DND-41 (cell line): ENCODE data around the gene SH2D3A.

Source experiments
- ATAC-seq: fragments of 200-7000 bp; cut with Tn5 transposase; 3 replicates; pipeline ENCODE4 v1.9.1; 2021; ENCODE audit warnings: low read depth; ENCODE audit not compliant: insufficient read depth
- DNase-seq: peaks from one replicate; pipeline ENCODE4 v3.0.0-alpha.2; 2020
- H2AFZ ChIP-seq: 2 replicates; pipeline ENCODE4 v1.6.0; 2012; ENCODE audit warnings: low read depth, low read length
- H3K27ac ChIP-seq: 2 replicates; pipeline ENCODE4 v1.5.1; 2012; ENCODE audit warnings: low read length, inconsistent platforms
- H3K27me3 ChIP-seq: fragments of 200-600 bp; sonication (generic); 2 replicates; pipeline ENCODE4 v1.6.0; 2012; ENCODE audit warnings: low read length, mild to moderate bottlenecking, inconsistent platforms; ENCODE audit not compliant: insufficient read depth, poor library complexity
- H3K36me3 ChIP-seq: 2 replicates; pipeline ENCODE4 v1.5.1; 2012; ENCODE audit warnings: low read length, inconsistent platforms; ENCODE audit not compliant: insufficient read depth
- H3K4me1 ChIP-seq: 2 replicates; pipeline ENCODE4 v1.5.1; 2012; ENCODE audit warnings: mild to moderate bottlenecking, low read length; ENCODE audit not compliant: insufficient read depth
- H3K4me2 ChIP-seq: 2 replicates; pipeline ENCODE4 v1.6.0; 2012; ENCODE audit warnings: mild to moderate bottlenecking, moderate library complexity, low read length, inconsistent platforms; ENCODE audit not compliant: insufficient read depth
- H3K4me3 ChIP-seq, 2 experiments: fragments of 200-600 bp in 1 of 2; shearing (Covaris generic) in 1 of 2; 2 replicates each; pipeline ENCODE4 v1.5.1; 2012 to 2016; ENCODE audit warnings: inconsistent platforms in 2 of 2, low read length in 2 of 2, mild to moderate bottlenecking in 2 of 2, low read depth in 1 of 2, moderate library complexity in 1 of 2
- H3K79me2 ChIP-seq: 2 replicates; pipeline ENCODE4 v1.6.0; 2012; ENCODE audit warnings: low read length, inconsistent platforms; ENCODE audit not compliant: insufficient read depth
- H3K9ac ChIP-seq: 2 replicates; pipeline ENCODE4 v1.6.0; 2012; ENCODE audit warnings: low read depth, mild to moderate bottlenecking, inconsistent platforms, low read length, moderate library complexity
- H3K9me3 ChIP-seq: 2 replicates; pipeline ENCODE4 v1.5.1; 2012; ENCODE audit warnings: low read length, moderate library complexity, mild to moderate bottlenecking, inconsistent platforms; ENCODE audit not compliant: insufficient read depth, severe bottlenecking
- H4K20me1 ChIP-seq: 2 replicates; pipeline ENCODE4 v1.6.0; 2012; ENCODE audit warnings: low read length; ENCODE audit not compliant: insufficient read depth
- CTCF ChIP-seq: IDR thresholded peaks from 2 replicates; pipeline ENCODE4 v1.5.1; 2012; ENCODE audit warnings: borderline replicate concordance, low read length, moderate library complexity, mild to moderate bottlenecking; ENCODE audit not compliant: poor library complexity, severe bottlenecking; ENCODE audit errors: extremely low read depth
- EZH2 ChIP-seq: IDR thresholded peaks from 3 replicates; pipeline ENCODE4 v1.6.1; 2012; ENCODE audit warnings: borderline replicate concordance, low read depth, mild to moderate bottlenecking, moderate library complexity, low read length, inconsistent platforms; ENCODE audit not compliant: severe bottlenecking

The SH2D3A gene

DNA sequence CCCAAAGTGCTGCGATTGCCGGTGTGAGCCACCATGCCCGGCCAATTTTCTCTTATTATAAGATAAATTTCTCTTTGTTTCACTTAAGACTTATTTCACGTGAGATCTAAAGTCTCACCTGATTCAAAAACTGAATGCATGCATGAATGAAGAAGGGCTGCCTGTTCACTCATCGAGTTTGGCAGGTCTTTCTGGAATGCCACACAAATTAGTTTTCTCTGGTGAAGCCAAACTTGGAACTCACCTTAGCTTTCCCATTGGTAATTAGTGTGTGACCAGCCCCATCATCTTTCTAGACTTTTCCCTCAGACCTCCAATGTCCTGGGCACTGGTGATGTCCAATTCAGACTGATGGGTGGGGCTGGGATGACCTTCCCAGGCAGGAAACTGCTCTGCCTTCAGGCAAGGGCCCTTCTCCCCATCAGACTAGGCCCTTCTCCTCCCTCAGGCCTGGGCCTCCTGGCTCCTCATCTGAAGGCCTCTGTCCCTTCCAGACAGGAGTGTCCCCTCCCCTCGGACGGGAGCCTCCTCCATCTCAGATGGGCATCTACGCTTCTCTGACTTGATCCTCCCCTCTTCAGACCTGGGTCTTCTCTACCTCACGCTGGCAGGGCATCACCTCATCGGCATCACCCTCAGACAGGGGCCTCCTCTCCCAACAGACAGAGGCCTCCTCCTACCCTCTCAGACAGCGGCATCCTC, 61.2 kb downstream of the SH2D3A start:
- H3K4me3 ChIP-seq, result no peak overlapping the region
- no peaks in the 10 kb centered on the region for H4K20me1 ChIP-seq
- H2AFZ ChIP-seq, result no peak overlapping the region
- no peak overlapping the region for H3K27ac ChIP-seq
- H3K4me1 ChIP-seq, result no peaks in the 10 kb centered on the region
- H3K36me3 ChIP-seq, result no peaks in the 10 kb centered on the region
- DNase-seq (no peak), ATAC-seq (no peak)
- H3K4me2 ChIP-seq, result no peak overlapping the region
- no peaks in the 10 kb centered on the region for H3K79me2 ChIP-seq
- H3K9me3 ChIP-seq, result no peaks in the 10 kb centered on the region
- H3K27me3 ChIP-seq, result no peaks in the 10 kb centered on the region
- no peak for TF ChIP-seq EZH2
- no peak for TF ChIP-seq CTCF
- H3K9ac ChIP-seq, result no peak overlapping the region
